Measurements from ENCODE around the gene PRKAR1B.

GRCh38 chr7:676246-676971 is 50.7 kb downstream of the PRKAR1B start:
- TF ChIP-seq, protein P1, sequence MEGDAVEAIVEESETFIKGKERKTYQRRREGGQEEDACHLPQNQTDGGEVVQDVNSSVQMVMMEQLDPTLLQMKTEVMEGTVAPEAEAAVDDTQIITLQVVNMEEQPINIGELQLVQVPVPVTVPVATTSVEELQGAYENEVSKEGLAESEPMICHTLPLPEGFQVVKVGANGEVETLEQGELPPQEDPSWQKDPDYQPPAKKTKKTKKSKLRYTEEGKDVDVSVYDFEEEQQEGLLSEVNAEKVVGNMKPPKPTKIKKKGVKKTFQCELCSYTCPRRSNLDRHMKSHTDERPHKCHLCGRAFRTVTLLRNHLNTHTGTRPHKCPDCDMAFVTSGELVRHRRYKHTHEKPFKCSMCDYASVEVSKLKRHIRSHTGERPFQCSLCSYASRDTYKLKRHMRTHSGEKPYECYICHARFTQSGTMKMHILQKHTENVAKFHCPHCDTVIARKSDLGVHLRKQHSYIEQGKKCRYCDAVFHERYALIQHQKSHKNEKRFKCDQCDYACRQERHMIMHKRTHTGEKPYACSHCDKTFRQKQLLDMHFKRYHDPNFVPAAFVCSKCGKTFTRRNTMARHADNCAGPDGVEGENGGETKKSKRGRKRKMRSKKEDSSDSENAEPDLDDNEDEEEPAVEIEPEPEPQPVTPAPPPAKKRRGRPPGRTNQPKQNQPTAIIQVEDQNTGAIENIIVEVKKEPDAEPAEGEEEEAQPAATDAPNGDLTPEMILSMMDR (IDR thresholded peaks at IDR 0.05 in 4 of 5, conservative IDR thresholded peaks at IDR 0.05 in 1 of 5), result no peak
- no peak for TF ChIP-seq POLR2A (IDR thresholded peaks at IDR 0.05)

All from gastrocnemius medialis (tissue), 4 donors.